Measurements from ENCODE around the gene HINT2.

HINT2 gene

DNA sequence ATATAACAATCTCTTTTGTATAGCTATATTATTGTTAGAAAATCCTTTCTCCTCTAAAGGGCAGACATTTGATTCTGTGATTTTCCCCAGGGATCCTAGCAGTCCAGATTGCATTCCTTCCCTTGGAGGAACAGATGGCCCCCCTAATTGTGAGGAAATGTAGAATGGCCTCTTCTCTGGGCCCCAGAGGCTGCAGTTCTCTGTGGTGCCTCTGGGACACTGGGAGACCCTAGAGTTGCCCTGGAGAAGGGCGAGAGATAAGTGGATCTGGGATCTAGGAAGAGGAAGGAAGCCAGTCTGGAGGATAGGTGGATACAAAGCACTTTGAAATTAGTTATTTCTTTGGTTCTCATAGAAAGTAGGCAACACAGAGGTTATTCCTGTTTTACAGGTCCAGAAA is 1.9 kb upstream of the HINT2 start:
- ATAC-seq (replicated peaks; ENCODE audit: extremely low read depth, poor library complexity, severe bottlenecking) = no peak
- Mint-ChIP-seq H3K36me3 (ENCODE audit: insufficient read depth) (peaks cover 22% of the 10 kb centered on the region), H3K27ac (ENCODE audit: low read depth) (no peak overlapping the region), H3K4me3 (no peak overlapping the region), H3K27me3 (no peaks in the 10 kb centered on the region), H3K9me3 (no peaks in the 10 kb centered on the region), H3K4me1 (peaks cover 31% of the 10 kb centered on the region)
- DNase-seq (ENCODE audit: low spot score in 2 of 2) = no peak

DNA sequence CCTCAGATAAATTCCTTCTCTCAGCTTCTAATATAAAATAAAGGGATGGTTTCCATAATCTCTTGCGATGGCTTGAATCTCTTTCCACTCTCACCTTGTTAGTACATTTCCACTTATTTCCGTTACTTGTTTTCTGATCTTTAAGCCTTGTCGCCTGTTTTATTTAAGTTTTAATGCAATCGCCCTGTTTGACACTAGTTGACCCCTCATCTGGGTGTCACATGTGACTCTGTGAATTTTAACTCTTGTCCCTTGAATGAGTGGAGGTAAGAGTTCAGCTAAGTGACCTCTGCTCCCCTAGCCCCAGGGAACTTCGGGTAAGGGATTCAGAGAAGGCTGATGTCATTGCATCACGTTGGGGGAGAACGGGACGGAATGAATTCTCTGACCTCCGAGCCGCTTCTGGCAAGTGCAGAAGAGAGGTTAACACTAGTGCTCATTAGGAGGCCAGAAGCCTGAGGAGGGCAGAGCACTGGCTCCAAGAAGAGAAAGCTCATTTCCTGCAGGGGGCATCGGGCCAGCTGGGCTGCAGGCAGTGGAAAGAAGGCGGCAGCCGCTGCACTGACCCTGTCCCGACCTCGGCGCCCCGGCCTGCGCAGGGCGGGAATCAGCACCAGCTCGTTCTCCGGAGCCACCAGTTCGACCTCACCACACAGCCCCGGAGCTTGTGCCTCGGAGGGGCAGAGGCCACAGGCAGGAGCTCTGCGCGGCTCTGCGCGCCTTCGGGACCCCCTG is 569 bp downstream of the HINT2 start:
- Mint-ChIP-seq H3K36me3 (ENCODE audit: insufficient read depth) (peaks cover 27% of the 10 kb centered on the region), H3K27ac (ENCODE audit: low read depth) (peak overlapping the region; percentile 83), H3K4me1 (peaks cover 38% of the 10 kb centered on the region), H3K27me3 (no peaks in the 10 kb centered on the region), H3K9me3 (no peaks in the 10 kb centered on the region), H3K4me3 (peak overlapping the region; percentile 91)
- no peak for DNase-seq (ENCODE audit: low spot score in 2 of 2)
- no peak for ATAC-seq (replicated peaks; ENCODE audit: extremely low read depth, poor library complexity, severe bottlenecking)

DNA sequence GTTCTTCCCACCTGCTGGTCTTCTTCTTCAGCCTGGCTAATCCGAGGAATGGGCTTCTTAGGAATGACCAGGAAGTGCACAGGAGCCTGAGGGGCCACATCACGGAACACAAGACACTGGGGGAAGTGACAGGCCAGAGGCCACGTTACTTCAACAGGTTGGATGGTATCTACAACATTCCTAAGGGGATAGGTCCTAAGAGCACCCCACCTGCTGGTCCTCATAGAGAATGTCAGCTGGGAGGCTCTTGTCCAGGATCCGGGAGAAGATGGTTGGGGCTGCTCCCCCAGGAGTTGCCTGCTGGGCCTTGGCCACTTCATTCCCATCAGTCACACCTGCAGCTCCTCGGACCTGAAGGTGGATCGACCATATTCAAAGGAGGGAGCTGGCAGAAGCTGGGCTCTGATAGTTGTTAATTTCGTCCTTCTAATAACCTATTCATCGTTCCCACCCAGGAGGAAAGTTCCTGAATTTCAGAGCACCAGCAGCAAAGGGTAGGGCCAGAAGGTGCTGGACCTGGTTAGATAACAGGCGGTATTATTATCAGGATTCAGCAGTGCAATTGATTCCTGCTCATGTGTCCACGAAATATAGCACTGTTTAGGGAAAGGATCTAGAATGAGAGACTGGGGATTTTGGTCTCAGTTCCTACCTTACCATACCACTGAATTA is 1.3 kb downstream of the HINT2 start:
- no peaks in the 10 kb centered on the region for H3K27me3 Mint-ChIP-seq
- peak overlapping the region; percentile 91 for H3K4me3 Mint-ChIP-seq
- DNase-seq (ENCODE audit: low spot score in 2 of 2) = no peak
- peaks cover 27% of the 10 kb centered on the region for H3K36me3 Mint-ChIP-seq (ENCODE audit: insufficient read depth)
- no peaks in the 10 kb centered on the region for H3K9me3 Mint-ChIP-seq
- peaks cover 38% of the 10 kb centered on the region for H3K4me1 Mint-ChIP-seq
- no peak for ATAC-seq (replicated peaks; ENCODE audit: extremely low read depth, poor library complexity, severe bottlenecking)
- H3K27ac Mint-ChIP-seq (ENCODE audit: low read depth) = no peak overlapping the region

DNA sequence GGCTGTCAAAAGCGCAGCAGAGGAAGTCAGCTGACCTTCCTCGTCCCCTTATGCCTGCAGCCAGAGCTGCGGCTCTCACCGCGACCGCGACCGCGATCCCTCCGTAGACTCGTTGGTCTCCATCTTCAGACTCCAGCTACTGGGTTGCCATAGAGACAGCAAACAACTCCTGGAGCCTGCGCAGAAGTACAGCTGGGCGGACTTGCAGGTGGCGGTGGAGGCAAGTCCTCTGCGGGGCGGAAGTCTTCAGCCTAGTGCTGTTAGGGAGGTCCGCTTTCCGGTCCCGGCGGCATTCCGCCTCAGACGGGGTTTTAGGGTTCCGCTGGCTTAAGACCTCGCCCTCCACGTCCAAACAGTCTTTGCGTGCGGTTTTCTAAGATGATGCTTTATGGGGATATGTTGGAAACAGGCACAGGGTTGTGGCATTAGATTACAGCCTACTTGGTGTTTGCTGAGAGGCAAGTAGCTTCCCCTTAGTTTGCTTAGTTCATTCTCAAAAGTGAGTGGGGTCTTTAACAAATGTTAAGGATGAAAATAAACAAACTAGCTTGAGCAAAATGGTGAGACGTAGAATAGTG is 2.7 kb downstream of the HINT2 start, which contains the start of gene SPAG8:
Gene SPAG8 (minus strand): TSS at position 238 of the 578 bp plus-strand sequence. CDS start 115 bp downstream, at position 123.
- ATAC-seq (replicated peaks; ENCODE audit: extremely low read depth, poor library complexity, severe bottlenecking) (peak; percentile 61), DNase-seq (ENCODE audit: low spot score in 2 of 2) (peak; percentile 86 to 96)
- Mint-ChIP-seq H3K9me3 (no peaks in the 10 kb centered on the region), H3K36me3 (ENCODE audit: insufficient read depth) (peaks cover 26% of the 10 kb centered on the region), H3K4me3 (peak within 1 kb of the TSS; percentile 83), H3K27ac (ENCODE audit: low read depth) (peak within 1 kb of the TSS; percentile 89), H3K27me3 (no peaks in the 10 kb centered on the region), H3K4me1 (peaks cover 38% of the 10 kb centered on the region)

DNA sequence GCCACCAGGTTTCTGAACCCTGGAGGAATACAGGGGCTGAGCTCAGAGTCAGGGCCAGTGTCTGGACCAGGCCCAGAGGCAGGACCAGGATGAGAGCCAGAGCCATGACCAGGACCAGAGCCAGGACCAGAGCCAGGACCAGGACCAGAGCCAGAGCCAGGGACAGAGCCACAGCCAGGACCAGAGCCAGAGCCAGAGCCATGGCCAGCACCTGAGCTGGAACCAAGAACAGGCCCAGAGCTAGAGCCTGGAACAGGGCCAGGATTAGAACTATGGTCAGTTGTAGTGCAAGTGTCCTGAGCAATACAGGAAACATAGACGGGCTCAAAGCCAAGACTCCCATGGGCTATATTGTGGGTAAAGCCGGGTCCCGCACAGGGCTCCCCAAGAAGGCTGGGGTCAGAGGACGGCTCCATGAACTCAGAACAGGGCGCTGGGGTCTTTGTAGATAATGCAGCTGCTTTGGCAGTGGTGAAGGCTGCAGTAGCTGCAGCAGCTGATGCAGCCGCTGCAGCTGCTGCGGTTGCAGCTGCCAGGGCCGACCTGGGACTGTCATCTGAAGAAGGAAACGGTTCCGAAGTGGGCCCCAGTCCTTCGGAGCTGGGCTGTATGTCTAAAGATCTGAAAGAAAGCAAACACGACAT is 3.3 kb downstream of the HINT2 start:
- ATAC-seq (replicated peaks; ENCODE audit: extremely low read depth, poor library complexity, severe bottlenecking) = no peak
- Mint-ChIP-seq H3K4me3 (peak overlapping the region; percentile 83), H3K36me3 (ENCODE audit: insufficient read depth) (peaks cover 26% of the 10 kb centered on the region), H3K27me3 (no peaks in the 10 kb centered on the region), H3K27ac (ENCODE audit: low read depth) (peak overlapping the region; percentile 89), H3K4me1 (peaks cover 38% of the 10 kb centered on the region), H3K9me3 (no peaks in the 10 kb centered on the region)
- no peak for DNase-seq (ENCODE audit: low spot score in 2 of 2)

DNA sequence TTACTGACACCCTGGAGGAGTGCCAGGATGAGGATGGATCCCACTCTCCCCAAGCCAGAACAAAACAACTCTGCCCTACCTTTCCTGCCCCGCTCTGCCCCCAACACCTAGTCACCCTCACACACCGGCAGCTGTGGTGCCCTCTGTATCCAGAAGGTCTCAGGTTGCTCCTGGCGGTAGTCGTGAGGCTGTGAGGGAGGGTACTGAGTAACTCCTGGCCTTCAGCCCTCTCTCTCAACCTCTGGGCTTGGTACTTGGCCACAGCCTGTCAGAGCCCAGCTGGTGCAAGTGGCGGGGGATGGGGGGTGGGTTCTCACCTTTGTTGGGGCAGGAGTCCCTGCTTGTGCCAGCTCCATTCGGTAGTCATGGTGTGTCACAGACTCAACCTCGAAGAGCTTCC is 4.7 kb downstream of the HINT2 start:
- ATAC-seq (replicated peaks; ENCODE audit: extremely low read depth, poor library complexity, severe bottlenecking) (no peak), DNase-seq (ENCODE audit: low spot score in 2 of 2) (no peak)
- peaks cover 31% of the 10 kb centered on the region for H3K4me1 Mint-ChIP-seq
- no peak overlapping the region for H3K4me3 Mint-ChIP-seq
- H3K27me3 Mint-ChIP-seq = no peaks in the 10 kb centered on the region
- peaks cover 24% of the 10 kb centered on the region for H3K36me3 Mint-ChIP-seq (ENCODE audit: insufficient read depth)
- H3K9me3 Mint-ChIP-seq = no peaks in the 10 kb centered on the region
- no peak overlapping the region for H3K27ac Mint-ChIP-seq (ENCODE audit: low read depth)

DNA sequence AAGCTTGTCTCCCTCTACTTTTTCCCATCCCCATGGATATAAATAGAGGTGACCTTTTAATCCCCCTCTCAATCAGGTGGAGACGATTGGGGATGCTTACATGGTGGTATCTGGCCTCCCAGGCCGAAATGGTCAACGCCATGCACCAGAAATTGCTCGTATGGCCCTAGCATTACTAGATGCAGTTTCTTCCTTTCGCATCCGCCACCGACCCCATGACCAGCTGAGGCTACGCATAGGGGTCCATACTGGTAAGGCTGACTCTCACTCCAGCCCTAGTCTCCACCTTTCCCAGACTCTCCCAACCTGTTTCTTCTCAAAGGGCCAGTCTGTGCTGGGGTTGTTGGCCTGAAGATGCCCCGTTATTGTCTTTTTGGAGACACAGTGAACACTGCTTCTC is 6.4 kb downstream of the HINT2 start:
- H3K36me3 Mint-ChIP-seq (ENCODE audit: insufficient read depth) = peaks cover 17% of the 10 kb centered on the region
- no peak overlapping the region for H3K4me3 Mint-ChIP-seq
- no peak overlapping the region for H3K27ac Mint-ChIP-seq (ENCODE audit: low read depth)
- H3K9me3 Mint-ChIP-seq = no peaks in the 10 kb centered on the region
- H3K4me1 Mint-ChIP-seq = peaks cover 22% of the 10 kb centered on the region
- DNase-seq (ENCODE audit: low spot score in 2 of 2) = no peak
- no peaks in the 10 kb centered on the region for H3K27me3 Mint-ChIP-seq
- no peak for ATAC-seq (replicated peaks; ENCODE audit: extremely low read depth, poor library complexity, severe bottlenecking)

DNA sequence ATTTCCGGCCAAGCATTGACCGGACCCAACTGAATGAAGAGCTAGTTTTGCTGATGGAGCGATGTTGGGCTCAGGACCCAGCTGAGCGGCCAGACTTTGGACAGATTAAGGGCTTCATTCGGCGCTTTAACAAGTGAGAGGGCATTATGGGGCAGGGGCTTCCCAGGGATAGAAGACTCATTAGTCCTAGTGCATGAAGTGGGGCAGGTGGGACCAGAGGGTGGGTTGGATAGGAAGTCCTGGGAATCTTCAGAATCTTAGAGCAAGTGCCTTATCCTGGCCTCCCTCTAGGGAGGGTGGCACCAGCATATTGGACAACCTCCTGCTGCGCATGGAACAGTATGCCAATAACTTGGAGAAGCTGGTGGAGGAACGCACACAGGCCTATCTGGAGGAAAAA is 8.7 kb downstream of the HINT2 start:
- Mint-ChIP-seq H3K4me3 (no peak overlapping the region), H3K4me1 (peaks cover 2% of the 10 kb centered on the region), H3K27ac (ENCODE audit: low read depth) (no peak overlapping the region), H3K27me3 (no peaks in the 10 kb centered on the region), H3K9me3 (no peaks in the 10 kb centered on the region), H3K36me3 (ENCODE audit: insufficient read depth) (peaks cover 5% of the 10 kb centered on the region)
- ATAC-seq (replicated peaks; ENCODE audit: extremely low read depth, poor library complexity, severe bottlenecking) = no peak
- DNase-seq (ENCODE audit: low spot score in 2 of 2) = no peak

DNA sequence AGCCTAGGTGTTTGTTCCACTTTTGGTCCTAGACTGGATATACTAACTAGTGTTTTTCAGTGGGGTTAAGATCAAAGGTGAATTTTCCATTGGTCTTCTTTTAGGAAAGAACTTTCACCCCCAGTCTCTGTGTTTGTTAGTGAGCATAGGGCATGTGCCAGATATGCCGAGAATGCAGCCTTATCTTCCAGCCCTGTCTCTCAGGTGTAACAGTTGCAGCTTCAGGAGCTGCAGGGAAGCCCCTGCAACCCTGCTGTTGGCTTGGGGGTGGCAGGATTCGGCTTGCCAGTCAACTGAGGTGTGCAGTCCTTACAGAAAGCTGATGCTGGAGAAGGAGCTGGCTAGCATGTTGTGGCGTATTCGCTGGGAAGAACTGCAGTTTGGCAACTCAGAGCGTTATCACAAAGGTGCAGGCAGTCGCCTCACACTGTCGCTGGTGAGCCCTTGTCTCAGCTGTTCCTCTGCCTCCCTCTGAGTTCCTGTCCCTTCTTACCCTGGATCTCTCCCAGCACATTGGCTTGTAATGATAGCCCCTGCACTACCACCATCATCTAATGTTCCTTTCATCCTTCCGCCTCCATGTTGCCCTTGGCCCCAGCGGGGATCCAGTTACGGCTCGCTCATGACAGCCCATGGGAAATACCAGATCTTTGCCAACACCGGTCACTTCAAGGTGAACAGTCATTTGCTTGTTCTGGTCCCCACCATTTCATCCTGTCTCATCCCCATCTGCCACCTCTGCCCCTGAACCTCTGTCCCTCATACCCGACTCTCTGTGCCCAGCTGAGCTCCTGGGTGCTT is 13.3 kb downstream of the HINT2 start:
- ATAC-seq (replicated peaks; ENCODE audit: extremely low read depth, poor library complexity, severe bottlenecking) (no peak), DNase-seq (ENCODE audit: low spot score in 2 of 2) (no peak)
- H3K27ac Mint-ChIP-seq (ENCODE audit: low read depth) = no peak overlapping the region
- no peak overlapping the region for H3K4me3 Mint-ChIP-seq
- H3K27me3 Mint-ChIP-seq = no peaks in the 10 kb centered on the region
- H3K9me3 Mint-ChIP-seq = no peaks in the 10 kb centered on the region
- no peaks in the 10 kb centered on the region for H3K4me1 Mint-ChIP-seq
- peaks cover 7% of the 10 kb centered on the region for H3K36me3 Mint-ChIP-seq (ENCODE audit: insufficient read depth)

DNA sequence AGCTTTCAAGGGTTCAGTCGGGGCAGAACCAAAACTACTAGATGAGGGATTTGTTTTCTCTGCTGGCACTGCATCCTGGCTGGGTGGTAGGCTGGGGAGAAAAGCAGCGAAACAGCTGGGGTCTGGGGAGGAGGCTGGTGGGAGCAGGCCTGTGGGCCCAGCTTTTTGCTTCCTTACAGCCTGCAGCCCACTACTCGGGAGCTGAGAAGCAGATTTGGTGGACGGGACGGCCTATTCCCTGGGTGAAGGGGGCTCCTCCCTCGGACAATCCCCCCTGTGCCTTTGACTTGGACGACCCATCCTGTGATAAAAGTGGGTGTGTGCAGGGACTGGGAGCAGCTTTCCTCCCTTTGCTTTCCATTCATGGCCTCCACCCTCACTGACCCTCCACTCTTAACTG is 14.3 kb downstream of the HINT2 start:
- DNase-seq (ENCODE audit: low spot score in 2 of 2) = no peak
- no peak overlapping the region for H3K27ac Mint-ChIP-seq (ENCODE audit: low read depth)

DNA sequence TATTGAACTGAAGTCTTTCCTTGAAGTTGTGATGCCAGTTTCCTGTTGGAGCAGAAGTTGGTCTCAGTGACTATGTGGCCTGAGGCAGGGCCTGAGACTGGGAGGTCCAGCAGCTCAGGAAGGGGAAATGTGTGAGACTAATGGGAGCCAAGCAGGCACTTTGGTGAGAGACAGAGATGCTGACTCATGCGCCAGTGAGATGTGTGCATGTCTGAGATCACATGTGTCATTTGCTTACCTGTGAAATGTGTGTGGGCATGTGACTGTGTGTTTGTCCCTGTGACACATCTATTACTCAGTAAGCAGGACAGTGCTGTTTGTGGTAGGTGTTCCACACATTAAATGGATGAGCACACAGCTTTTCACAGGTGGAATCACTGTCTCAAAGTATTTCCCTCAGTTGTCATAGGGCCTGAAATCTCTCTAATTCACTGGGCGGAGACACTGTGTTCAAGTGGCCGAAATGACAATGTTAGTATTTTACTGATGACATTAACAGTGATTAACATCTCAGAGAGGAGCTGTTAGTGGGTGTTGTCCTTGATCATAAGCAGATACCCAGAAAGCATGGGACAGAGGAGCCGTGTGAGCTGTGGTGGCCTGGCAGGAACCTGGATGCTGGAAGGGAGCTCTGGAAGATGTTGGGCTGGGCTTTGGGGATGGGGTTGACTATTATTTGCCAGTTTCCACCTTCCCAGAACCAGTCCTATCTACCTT is 16.0 kb downstream of the HINT2 start:
- peaks cover 4% of the 10 kb centered on the region for H3K36me3 Mint-ChIP-seq (ENCODE audit: insufficient read depth)
- no peak for DNase-seq (ENCODE audit: low spot score in 2 of 2)
- no peaks in the 10 kb centered on the region for H3K27me3 Mint-ChIP-seq
- no peak overlapping the region for H3K27ac Mint-ChIP-seq (ENCODE audit: low read depth)
- H3K4me3 Mint-ChIP-seq = no peak overlapping the region
- ATAC-seq (replicated peaks; ENCODE audit: extremely low read depth, poor library complexity, severe bottlenecking) = no peak
- H3K9me3 Mint-ChIP-seq = no peaks in the 10 kb centered on the region
- H3K4me1 Mint-ChIP-seq = peaks cover 5% of the 10 kb centered on the region

More for the DNA sequence above, 14.3 kb downstream of the HINT2 start:
- ATAC-seq (replicated peaks; ENCODE audit: extremely low read depth, poor library complexity, severe bottlenecking) = no peak
- H3K4me1 Mint-ChIP-seq = no peaks in the 10 kb centered on the region
- H3K4me3 Mint-ChIP-seq = no peak overlapping the region
- no peaks in the 10 kb centered on the region for H3K27me3 Mint-ChIP-seq
- H3K9me3 Mint-ChIP-seq = no peaks in the 10 kb centered on the region
- H3K36me3 Mint-ChIP-seq (ENCODE audit: insufficient read depth) = peaks cover 4% of the 10 kb centered on the region
